Measurements from ENCODE around the gene VIPR1. TPM values are rescaled to one million over a fixed set of nuclear protein-coding genes. Genes with fewer than 3 reads are reported as not detected.

Gene VIPR1
- total RNA-seq, 4 donors from 2014 or later: 1.7 to 8.7 (median 3.2) TPM

DNA sequence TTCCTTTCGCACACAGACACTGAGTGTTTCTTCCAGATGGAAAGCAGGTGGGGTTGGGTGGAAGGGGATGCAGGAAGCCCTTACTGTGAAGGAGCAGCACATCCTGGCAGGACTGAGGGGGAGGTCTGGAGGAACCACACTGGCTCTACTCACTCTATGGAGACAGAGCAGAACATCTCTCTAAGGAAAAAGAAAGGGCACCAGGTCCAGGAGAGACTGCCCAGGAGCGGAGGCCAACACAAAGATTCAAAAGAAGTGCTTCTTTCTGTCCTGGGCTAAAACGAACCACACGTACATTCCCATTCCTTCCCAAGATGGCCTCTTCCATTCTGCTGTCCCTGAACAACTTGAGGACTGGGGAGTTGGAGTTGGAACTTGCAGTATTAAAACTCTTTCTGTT is 13.8 kb upstream of the VIPR1 start:
- no peaks in the 10 kb centered on the region for H3K36me3 ChIP-seq
- H3K27me3 ChIP-seq: no peaks in the 10 kb centered on the region
- H3K4me1 ChIP-seq: peaks cover 0 to 3% of the 10 kb centered on the region in 2 donors
- intact Hi-C loops (cut with DNase I; ENCODE audit: low total_unique reads) (no loop called here), in situ Hi-C loops (cut with MboI; ENCODE audit: low sequenced_read_pairs in 4 of 4) (no loop called here)
- no peak for ATAC-seq
- no peaks in the 10 kb centered on the region for H3K9me3 ChIP-seq
- no peak overlapping the region for H3K4me3 ChIP-seq
- TF ChIP-seq, protein P1, sequence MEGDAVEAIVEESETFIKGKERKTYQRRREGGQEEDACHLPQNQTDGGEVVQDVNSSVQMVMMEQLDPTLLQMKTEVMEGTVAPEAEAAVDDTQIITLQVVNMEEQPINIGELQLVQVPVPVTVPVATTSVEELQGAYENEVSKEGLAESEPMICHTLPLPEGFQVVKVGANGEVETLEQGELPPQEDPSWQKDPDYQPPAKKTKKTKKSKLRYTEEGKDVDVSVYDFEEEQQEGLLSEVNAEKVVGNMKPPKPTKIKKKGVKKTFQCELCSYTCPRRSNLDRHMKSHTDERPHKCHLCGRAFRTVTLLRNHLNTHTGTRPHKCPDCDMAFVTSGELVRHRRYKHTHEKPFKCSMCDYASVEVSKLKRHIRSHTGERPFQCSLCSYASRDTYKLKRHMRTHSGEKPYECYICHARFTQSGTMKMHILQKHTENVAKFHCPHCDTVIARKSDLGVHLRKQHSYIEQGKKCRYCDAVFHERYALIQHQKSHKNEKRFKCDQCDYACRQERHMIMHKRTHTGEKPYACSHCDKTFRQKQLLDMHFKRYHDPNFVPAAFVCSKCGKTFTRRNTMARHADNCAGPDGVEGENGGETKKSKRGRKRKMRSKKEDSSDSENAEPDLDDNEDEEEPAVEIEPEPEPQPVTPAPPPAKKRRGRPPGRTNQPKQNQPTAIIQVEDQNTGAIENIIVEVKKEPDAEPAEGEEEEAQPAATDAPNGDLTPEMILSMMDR (IDR thresholded peaks at IDR 0.05 in 4 of 5, conservative IDR thresholded peaks at IDR 0.05 in 1 of 5): no peak
- TF ChIP-seq POLR2A (IDR thresholded peaks at IDR 0.05): no peak
- H3K27ac ChIP-seq: no peak overlapping the region
- DNase-seq: no peak

DNA sequence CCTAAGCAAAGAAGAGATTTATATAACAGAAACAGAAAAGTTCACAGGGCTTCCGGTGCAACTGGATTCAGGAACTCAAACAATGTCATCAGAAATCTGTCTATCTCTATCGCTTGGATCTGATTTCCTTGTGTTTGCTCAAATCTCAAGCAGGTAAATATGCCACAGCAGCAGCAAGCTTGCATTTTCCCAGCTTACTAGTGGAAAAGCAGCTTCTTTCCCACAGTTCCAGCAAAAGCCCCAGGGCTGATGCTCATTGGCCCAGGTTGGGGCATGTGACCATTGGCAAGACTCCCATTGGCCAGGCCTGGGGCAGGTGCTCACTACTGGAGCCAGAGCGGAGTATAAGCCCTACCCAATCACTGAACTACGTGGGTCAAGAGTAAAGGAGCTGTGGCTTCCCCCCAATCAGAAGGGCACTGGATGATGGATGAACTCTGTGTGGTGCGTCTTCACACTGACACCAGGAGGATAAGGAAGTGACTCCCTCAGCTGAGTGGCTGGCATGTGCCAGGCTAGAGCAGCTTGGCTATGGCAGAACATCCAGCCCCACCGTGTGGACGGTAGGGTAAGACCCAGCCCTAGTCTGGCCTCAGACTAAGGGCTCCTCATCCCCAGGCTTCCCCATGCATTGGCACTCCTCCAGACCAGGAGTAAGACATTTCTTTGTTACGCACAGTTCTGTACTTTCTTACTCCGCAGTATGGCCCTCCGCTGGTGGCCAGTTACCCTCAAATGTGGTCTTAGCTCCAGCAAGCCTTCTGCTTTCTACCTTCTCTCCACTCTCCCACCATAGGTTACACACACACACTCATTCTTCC is 13.1 kb upstream of the VIPR1 start:
- H3K27ac ChIP-seq: no peak overlapping the region
- DNase-seq: no peak

DNA sequence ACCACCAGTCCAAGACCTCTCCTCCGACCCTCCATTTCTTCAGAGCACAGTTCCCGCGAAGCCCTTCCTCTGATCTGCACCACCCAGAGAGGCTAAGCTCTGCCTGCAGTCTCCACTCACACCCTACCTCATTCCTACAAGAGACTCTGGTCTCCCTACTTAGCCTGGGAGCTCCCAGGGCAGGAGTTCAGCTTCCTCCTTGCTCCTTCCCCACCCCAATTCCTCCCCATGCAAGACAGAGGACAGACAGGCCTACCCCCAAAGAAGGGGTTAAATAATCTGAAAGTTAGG is 12.6 kb upstream of the VIPR1 start:
- TF ChIP-seq POLR2A (IDR thresholded peaks at IDR 0.05): no peak
- intact Hi-C loops (cut with DNase I; ENCODE audit: low total_unique reads): no loop called here
- DNase-seq: no peak

More for the DNA sequence above, 13.1 kb upstream of the VIPR1 start:
- in situ Hi-C loops (cut with MboI; ENCODE audit: low sequenced_read_pairs in 4 of 4) (no loop called here), intact Hi-C loops (cut with DNase I; ENCODE audit: low total_unique reads) (no loop called here)
- TF ChIP-seq POLR2A (IDR thresholded peaks at IDR 0.05): no peak
- TF ChIP-seq, protein P1 (IDR thresholded peaks at IDR 0.05 in 4 of 5, conservative IDR thresholded peaks at IDR 0.05 in 1 of 5): no peak
- H3K4me1 ChIP-seq: peaks cover 0 to 3% of the 10 kb centered on the region in 2 donors
- no peaks in the 10 kb centered on the region for H3K9me3 ChIP-seq
- ATAC-seq: no peak
- H3K27me3 ChIP-seq: no peaks in the 10 kb centered on the region
- no peak overlapping the region for H3K4me3 ChIP-seq
- H3K36me3 ChIP-seq: no peaks in the 10 kb centered on the region

GRCh38 chr3:42490243-42490642 is 12.2 kb upstream of the VIPR1 start:
- no peaks in the 10 kb centered on the region for H3K9me3 ChIP-seq
- H3K4me1 ChIP-seq: peaks cover 0 to 3% of the 10 kb centered on the region in 2 donors
- H3K27ac ChIP-seq: no peak overlapping the region
- peak in 1 of 2 donors; percentile 28 for DNase-seq
- TF ChIP-seq POLR2A (IDR thresholded peaks at IDR 0.05): no peak
- TF ChIP-seq, protein P1 (IDR thresholded peaks at IDR 0.05 in 4 of 5, conservative IDR thresholded peaks at IDR 0.05 in 1 of 5): no peak
- ATAC-seq: no peak
- in situ Hi-C loops (cut with MboI; ENCODE audit: low sequenced_read_pairs in 4 of 4) (no loop called here), intact Hi-C loops (cut with DNase I; ENCODE audit: low total_unique reads) (no loop called here)
- H3K27me3 ChIP-seq: no peaks in the 10 kb centered on the region
- no peaks in the 10 kb centered on the region for H3K36me3 ChIP-seq
- H3K4me3 ChIP-seq: no peak overlapping the region

More for the DNA sequence above, 12.6 kb upstream of the VIPR1 start:
- peaks cover 0 to 3% of the 10 kb centered on the region in 2 donors for H3K4me1 ChIP-seq
- no peak overlapping the region for H3K4me3 ChIP-seq
- in situ Hi-C loops (cut with MboI; ENCODE audit: low sequenced_read_pairs in 4 of 4): no loop called here
- ATAC-seq: no peak
- no peaks in the 10 kb centered on the region for H3K27me3 ChIP-seq
- H3K36me3 ChIP-seq: no peaks in the 10 kb centered on the region
- no peak overlapping the region for H3K27ac ChIP-seq
- H3K9me3 ChIP-seq: no peaks in the 10 kb centered on the region

DNA sequence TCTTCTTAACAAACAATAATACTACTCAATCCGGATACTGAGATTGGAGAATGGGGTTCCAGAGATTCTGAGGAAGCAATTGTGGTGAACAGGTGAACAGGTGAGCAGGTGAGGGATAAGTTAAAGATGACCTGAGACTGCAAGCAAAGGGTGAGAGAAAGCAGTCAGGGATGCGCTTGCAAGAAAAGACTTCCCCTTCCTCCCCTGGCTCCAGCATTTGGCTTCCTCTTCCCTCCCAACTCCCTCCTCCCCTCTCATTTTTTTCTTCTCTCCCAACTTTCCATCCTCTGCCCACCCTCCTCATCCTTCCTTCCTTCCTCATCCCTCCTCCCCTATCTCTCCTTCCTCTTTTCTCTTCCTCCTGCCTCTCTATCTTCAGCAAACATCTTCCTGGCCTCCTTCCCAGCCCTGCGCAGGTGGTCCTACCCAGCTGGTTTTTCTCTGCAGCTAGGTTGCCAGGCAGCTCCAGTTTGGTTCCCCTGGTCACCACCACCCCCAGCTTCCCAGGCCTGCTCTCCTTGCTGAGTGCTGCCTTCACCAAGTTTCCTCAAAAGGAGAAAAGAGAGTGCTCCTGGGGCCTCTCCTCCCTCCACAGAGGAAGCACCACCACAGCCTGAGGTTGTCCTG is 10.4 kb upstream of the VIPR1 start:
- in situ Hi-C loops (cut with MboI; ENCODE audit: low sequenced_read_pairs in 4 of 4): no loop called here
- no peak overlapping the region for H3K27ac ChIP-seq

More for the DNA sequence above, 10.4 kb upstream of the VIPR1 start:
- ATAC-seq (no peak), DNase-seq (no peak)
- H3K27me3 ChIP-seq: no peaks in the 10 kb centered on the region
- intact Hi-C loops (cut with DNase I; ENCODE audit: low total_unique reads): no loop called here
- no peaks in the 10 kb centered on the region for H3K36me3 ChIP-seq
- TF ChIP-seq POLR2A (IDR thresholded peaks at IDR 0.05): no peak
- TF ChIP-seq, protein P1 (IDR thresholded peaks at IDR 0.05 in 4 of 5, conservative IDR thresholded peaks at IDR 0.05 in 1 of 5): no peak
- peaks cover 0 to 3% of the 10 kb centered on the region in 2 donors for H3K4me1 ChIP-seq
- no peak overlapping the region for H3K4me3 ChIP-seq
- no peaks in the 10 kb centered on the region for H3K9me3 ChIP-seq
